BJ (cell line): ENCODE measurements around the gene FAM169A. TPM values are rescaled to one million over a fixed set of nuclear protein-coding genes. Genes with fewer than 3 reads are reported as not detected.
"Not testable (repeated sequence)": the region's sequence is repeated elsewhere in the genome, so short reads cannot be mapped to it uniquely, and the experiment has no call there.

Source experiments
- CTCF ChIA-PET: fragments of 350-600 bp; formaldehyde crosslinking; extraction: SDS; loops from one replicate; lab custom pipeline; 2021; ENCODE audit warnings: antibody characterized with exemption, inconsistent platforms; lab: Yijun Ruan, JAX
- POLR2A ChIA-PET: fragments of 300-600 bp; sonication (Branson Sonifier 250); formaldehyde crosslinking; extraction: SDS; loops from one replicate; lab custom pipeline; 2021; ENCODE audit warnings: antibody characterized with exemption; lab: Charles Lee
- DNase-seq: peaks from one replicate; pipeline ENCODE4 v3.0.0-alpha.2; 2011; ENCODE audit warnings: low read depth
- H3K27me3 ChIP-seq: 2 replicates; pipeline ENCODE4 v1.6.0; 2011; ENCODE audit warnings: low read length; ENCODE audit not compliant: control insufficient read depth, insufficient read depth
- H3K36me3 ChIP-seq: 2 replicates; pipeline ENCODE4 v1.5.1; 2011; ENCODE audit warnings: low read length; ENCODE audit not compliant: control insufficient read depth, insufficient read depth
- H3K4me3 ChIP-seq: 2 replicates; pipeline ENCODE4 v1.5.1; 2011; ENCODE audit warnings: low read depth, mild to moderate bottlenecking, control low read depth, low read length
- CTCF ChIP-seq: IDR thresholded peaks from 2 replicates; pipeline ENCODE4 v1.5.1; 2011; ENCODE audit warnings: low read depth, mild to moderate bottlenecking, control low read depth, inconsistent platforms, low read length, moderate library complexity; ENCODE audit not compliant: insufficient read depth
- polyA plus RNA-seq: library from polyadenylated mRNA; depleted of rRNA; stranded (reverse); fragments of >200 nt; gene quantifications from 2 replicates; pipeline ENCODE4 v1.2.3, GENCODE V29; 2011

The FAM169A gene
- polyA plus RNA-seq, 1 experiment, result 0.22 TPM

DNA sequence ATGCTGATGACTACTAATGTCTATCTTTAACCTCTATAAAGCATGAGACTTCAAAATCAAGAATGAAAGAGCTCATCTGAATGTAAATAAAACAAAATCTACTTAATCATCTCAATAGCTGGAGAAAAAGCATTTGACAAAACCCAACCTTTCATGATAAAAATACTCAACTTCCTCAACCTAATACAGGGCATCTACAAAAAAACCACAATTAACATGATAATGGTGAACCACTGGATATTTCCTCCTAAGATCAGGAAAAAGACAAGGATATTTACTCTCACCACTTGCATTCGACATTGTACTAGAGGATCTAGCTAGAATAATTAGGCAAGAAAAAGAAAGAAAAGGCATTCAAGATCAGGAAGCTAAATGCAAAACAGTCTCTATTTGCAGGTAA, 49.3 kb downstream of the FAM169A start:
- H3K27me3 ChIP-seq, result no peaks in the 10 kb centered on the region
- TF ChIP-seq CTCF, result no peak
- ChIA-PET CTCF (interaction anchor here (1.2 kb wide), 1 partner anchor 12 kb away, joined by 3 read pairs; no protein-coding TSS in a partner anchor), POLR2A (interaction anchor here (0.6 kb wide), 1 partner anchor 74 kb away, joined by 3 read pairs; no protein-coding TSS in a partner anchor)
- H3K4me3 ChIP-seq, result no peak overlapping the region
- H3K36me3 ChIP-seq, result no peaks in the 10 kb centered on the region
- no peak for DNase-seq

GRCh38 chr5:74810915-74811314, 55.3 kb downstream of the FAM169A start:
- no peak for DNase-seq
- H3K27me3 ChIP-seq, result no peaks in the 10 kb centered on the region; the same call in 1 of the 2 replicates
- no peak for TF ChIP-seq CTCF
- H3K4me3 ChIP-seq, result no peak overlapping the region
- CTCF ChIA-PET, result no interaction called here
- POLR2A ChIA-PET, result no interaction called here
- no peaks in the 10 kb centered on the region for H3K36me3 ChIP-seq

DNA sequence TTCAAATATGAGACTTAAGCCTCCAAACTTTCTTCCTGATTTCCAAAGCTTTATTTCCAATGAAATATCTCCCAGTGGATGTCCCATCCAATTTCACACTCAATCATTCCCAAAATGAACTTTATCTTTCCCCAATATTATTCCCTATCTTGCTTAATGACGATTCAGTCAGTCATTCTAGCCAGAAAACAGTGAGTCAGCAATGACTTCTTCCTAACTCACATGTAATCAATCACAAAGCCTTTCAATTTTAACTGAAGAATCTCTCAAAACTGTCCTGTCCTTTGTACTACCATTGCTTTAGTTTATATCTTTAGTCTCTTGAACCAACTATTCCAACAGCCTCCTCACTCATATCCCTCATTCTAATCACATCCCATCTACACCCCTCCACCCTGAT, 64.2 kb downstream of the FAM169A start:
- no peaks in the 10 kb centered on the region for H3K36me3 ChIP-seq
- ChIA-PET CTCF (no interaction called here), POLR2A (no interaction called here)
- H3K4me3 ChIP-seq, result no peak overlapping the region
- no peak for DNase-seq
- no peaks in the 10 kb centered on the region; the same call in 1 of the 2 replicates for H3K27me3 ChIP-seq
- TF ChIP-seq CTCF, result no peak

DNA sequence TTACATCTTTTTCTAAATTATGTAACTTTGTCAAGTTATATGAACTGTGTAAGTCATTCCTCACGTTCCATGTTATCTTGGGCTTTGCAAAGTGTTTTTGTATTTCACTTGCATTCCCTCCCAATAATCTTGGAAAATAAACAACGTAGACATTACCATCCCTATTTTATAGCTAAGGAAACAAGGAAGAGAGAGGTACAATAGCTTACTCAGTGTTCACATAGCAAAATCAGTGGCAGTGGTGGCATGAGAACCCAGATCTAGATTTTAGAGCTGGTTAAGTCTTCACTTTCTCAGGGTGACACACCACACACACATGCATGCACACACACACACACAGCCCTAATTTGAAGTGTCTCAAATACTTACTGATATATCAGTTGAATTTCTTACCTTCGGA, 65.0 kb downstream of the FAM169A start:
- Histone ChIP-seq H3K4me3 (no peak overlapping the region), H3K36me3 (no peaks in the 10 kb centered on the region), H3K27me3 (no peaks in the 10 kb centered on the region)
- ChIA-PET CTCF (no interaction called here), POLR2A (no interaction called here)
- TF ChIP-seq CTCF, result no peak
- no peak for DNase-seq

GRCh38 chr5:74798977-74799911, 66.9 kb downstream of the FAM169A start:
- Histone ChIP-seq H3K4me3 (no peak overlapping the region), H3K36me3 (no peaks in the 10 kb centered on the region), H3K27me3 (no peaks in the 10 kb centered on the region)
- no peak for DNase-seq
- ChIA-PET CTCF (no interaction called here), POLR2A (interaction anchor here (0.6 kb wide), 1 partner anchor 13 kb away, joined by 3 read pairs; no protein-coding TSS in a partner anchor)
- TF ChIP-seq CTCF, result no peak

GRCh38 chr5:74791669-74792068, 74.5 kb downstream of the FAM169A start:
- H3K4me3 ChIP-seq, H3K27me3 ChIP-seq, CTCF ChIA-PET, POLR2A ChIA-PET, DNase-seq, H3K36me3 ChIP-seq: not testable (repeated sequence)
